ENCODE results near the gene PXN. TPM values are rescaled to one million over a fixed set of nuclear protein-coding genes. Genes with fewer than 3 reads are reported as not detected.

Gene PXN
- total RNA-seq, 6 experiments from 2014 or later = 15.1 to 32.6 (median 24.1) TPM

- DNase-seq (no peak), ATAC-seq (no peak)
- peaks cover 0 to 7% (median 0%) of the 10 kb centered on the region in 4 donors for H3K4me1 ChIP-seq
- no peaks in the 10 kb centered on the region for H3K9me3 ChIP-seq
- no CpG with 5 or more reads among the region's 11 CpGs for WGBS (ENCODE audit: insufficient coverage, low coverage, low lambda C conversion rate, missing lambda C conversion rate)
- H3K27me3 ChIP-seq = no peaks in the 10 kb centered on the region
- TF ChIP-seq, protein P1, sequence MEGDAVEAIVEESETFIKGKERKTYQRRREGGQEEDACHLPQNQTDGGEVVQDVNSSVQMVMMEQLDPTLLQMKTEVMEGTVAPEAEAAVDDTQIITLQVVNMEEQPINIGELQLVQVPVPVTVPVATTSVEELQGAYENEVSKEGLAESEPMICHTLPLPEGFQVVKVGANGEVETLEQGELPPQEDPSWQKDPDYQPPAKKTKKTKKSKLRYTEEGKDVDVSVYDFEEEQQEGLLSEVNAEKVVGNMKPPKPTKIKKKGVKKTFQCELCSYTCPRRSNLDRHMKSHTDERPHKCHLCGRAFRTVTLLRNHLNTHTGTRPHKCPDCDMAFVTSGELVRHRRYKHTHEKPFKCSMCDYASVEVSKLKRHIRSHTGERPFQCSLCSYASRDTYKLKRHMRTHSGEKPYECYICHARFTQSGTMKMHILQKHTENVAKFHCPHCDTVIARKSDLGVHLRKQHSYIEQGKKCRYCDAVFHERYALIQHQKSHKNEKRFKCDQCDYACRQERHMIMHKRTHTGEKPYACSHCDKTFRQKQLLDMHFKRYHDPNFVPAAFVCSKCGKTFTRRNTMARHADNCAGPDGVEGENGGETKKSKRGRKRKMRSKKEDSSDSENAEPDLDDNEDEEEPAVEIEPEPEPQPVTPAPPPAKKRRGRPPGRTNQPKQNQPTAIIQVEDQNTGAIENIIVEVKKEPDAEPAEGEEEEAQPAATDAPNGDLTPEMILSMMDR (IDR thresholded peaks at IDR 0.05) = no peak
- TF ChIP-seq POLR2A (IDR thresholded peaks at IDR 0.05) = no peak
- no peak overlapping the region for H3K4me3 ChIP-seq
- peaks cover 0 to 79% (median 44%) of the 10 kb centered on the region in 4 donors for H3K36me3 ChIP-seq
- intact Hi-C loops (cut with DNase I) = no loop called here
- no peak overlapping the region for H3K27ac ChIP-seq
Measured at GRCh38 chr12:120161852-120162251, 103.7 kb downstream of the PXN start.

Small RNAs within 50 kb of the gene (small RNA-seq; reads per million reads assigned to genes)
- gene RNU4-1 (3,717 to 4,065 reads per million in 2 experiments), gene RNU4-2 (838 to 943 reads per million in 2 experiments), gene RNU6-1088P (0 reads per million in 2 experiments)

Other genes with a start within 250 kb of the PXN start
- 10 to 100 TPM; 11.7 to 22.1 (median 14.7) TPM for gene RAB35, start 149.0 kb downstream of the PXN start, total RNA-seq
- 10 to 100 TPM; 29.9 to 62.8 (median 39.4) TPM for gene GCN1, start 71.0 kb downstream of the PXN start, total RNA-seq
- gene RPLP0, start 64.6 kb downstream of the PXN start, total RNA-seq = 1,000 to 10,000 TPM in 2 of 6 experiments, 100 to 1,000 TPM in 4; 549 to 1,070 (median 665) TPM
- gene RNU4-2, start 26.2 kb upstream of the PXN start, total RNA-seq = 1,000 to 10,000 TPM in 4 of 6 experiments, under 1 TPM in 2; under 0.01 to 8,070 (median 3,211) TPM
- gene RNU4-1, start 27.5 kb upstream of the PXN start, total RNA-seq = 1,000 to 10,000 TPM in 4 of 6 experiments, under 1 TPM in 1, not detected in 1; under 0.01 to 2,710 (median 2,128) TPM
- 1 to 10 TPM in 5 of 6 experiments, under 1 TPM in 1; 0.56 to 4.1 (median 3.0) TPM for gene SIRT4, start 36.6 kb upstream of the PXN start, total RNA-seq
- not detected for gene PLA2G1B, start 62.0 kb upstream of the PXN start, total RNA-seq
- 1 to 10 TPM in 1 of 6 experiments, under 1 TPM in 1, not detected in 4; 0.06 to 1.6 TPM for gene MSI1, start 103.4 kb upstream of the PXN start, total RNA-seq
- 100 to 1,000 TPM; 229 to 625 (median 292) TPM for gene COX6A1, start 172.4 kb upstream of the PXN start, total RNA-seq
- gene TRIAP1, start 180.7 kb upstream of the PXN start, total RNA-seq = 10 to 100 TPM; 13.3 to 28.7 (median 17.0) TPM
- gene GATC, start 180.7 kb upstream of the PXN start, total RNA-seq = 10 to 100 TPM; 13.4 to 23.8 (median 15.9) TPM
- 10 to 100 TPM; 36.4 to 63.3 (median 60.2) TPM for gene SRSF9, start 204.0 kb upstream of the PXN start, total RNA-seq
- 100 to 1,000 TPM in 5 of 6 experiments, 10 to 100 TPM in 1; 85.0 to 189 (median 164) TPM for gene DYNLL1, start 230.4 kb upstream of the PXN start, total RNA-seq

Data from right lobe of liver (tissue), 6 donors.